C4-2B (cell line): ENCODE results near the gene HS3ST4.

Source experiments
- CTCF ChIP-seq: fragments of 450-650 bp; conservative IDR thresholded peaks from 2 replicates; pipeline ENCODE4 v1.5.1; 2017; ENCODE audit warnings: mild to moderate bottlenecking
- ZFX ChIP-seq: fragments of 450-650 bp; IDR thresholded peaks from 2 replicates; pipeline ENCODE4 v1.6.1; 2017

GRCh38 chr16:25950586-25951281, 259.0 kb downstream of the HS3ST4 start:
- TF ChIP-seq CTCF (no peak), ZFX (no peak)
